GM10847 (cell line): ENCODE measurements around the gene MYH11.

Source experiments
- POLR2A ChIP-seq: IDR thresholded peaks from 2 replicates; pipeline ENCODE4 v1.6.1; 2011; ENCODE audit not compliant: insufficient read length; ENCODE audit errors: extremely low read depth

Gene MYH11

DNA sequence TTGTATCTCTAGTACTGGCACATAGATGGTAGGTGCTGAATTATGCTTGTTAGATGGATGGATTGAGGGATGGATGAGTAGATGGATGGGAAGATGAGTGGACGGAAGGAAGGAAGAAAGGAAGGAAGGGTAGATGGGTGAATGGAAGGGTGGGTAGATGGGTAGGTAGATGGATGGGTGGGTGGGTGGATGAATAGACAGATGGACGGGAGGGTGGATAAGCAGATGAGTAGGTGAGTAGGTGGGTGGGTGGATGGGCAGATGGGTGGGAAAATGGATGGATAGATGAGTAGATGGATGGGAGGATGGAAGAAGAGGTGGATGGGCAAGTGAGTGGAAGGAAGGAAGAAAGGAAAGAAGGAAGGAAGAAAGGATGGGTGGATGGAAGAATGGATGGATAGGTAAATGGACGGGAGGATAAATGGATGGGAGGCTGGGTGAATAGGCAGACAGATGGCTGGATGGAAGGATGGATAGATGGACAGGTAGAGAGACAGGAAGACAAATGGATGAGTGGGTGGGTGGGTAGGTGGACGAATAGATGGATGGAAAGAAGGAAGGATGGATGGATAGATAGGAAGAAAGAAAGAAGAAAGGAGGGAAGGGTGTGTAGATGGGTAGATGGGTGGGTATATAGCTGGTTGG is 56.9 kb downstream of the MYH11 start:
- no peak for TF ChIP-seq POLR2A

DNA sequence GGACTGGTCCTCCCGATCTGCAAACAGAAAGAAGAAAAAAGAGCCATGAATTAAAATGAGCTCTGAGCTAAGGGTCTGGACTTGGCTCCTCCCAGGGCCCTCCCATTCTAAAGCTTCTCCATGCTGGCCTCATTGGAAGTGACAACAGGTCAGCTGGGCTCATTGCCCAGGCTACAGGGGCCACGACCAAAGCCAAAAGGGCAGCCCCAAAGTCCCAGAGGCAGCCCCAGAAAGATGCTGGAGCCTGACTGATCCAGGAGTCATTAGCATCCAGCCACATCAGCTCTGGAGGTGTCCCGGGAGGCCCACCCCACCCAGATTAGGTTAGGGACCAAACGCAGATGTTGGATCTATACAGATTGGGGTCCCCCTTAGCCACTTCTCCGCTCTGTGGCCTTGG is 58.2 kb downstream of the MYH11 start:
- TF ChIP-seq POLR2A = no peak

DNA sequence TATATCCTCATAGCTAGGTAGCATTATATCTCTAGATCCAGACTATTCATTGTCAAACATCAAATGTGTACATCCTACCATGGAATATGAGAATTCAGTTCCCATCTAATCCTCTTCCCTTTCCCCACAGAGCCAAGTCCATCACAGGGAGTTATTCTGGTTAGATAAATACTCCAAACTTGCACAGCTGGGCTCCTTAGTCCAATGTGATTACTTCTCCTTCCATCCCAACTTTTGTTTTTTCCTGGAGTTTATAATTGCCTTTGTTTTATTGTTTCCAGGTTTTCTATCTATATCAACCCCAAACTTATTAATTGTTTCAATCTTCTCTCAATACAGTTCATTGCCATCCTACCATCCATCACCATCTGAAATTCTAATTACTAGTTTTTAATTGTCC is 59.9 kb downstream of the MYH11 start:
- TF ChIP-seq POLR2A = no peak

DNA sequence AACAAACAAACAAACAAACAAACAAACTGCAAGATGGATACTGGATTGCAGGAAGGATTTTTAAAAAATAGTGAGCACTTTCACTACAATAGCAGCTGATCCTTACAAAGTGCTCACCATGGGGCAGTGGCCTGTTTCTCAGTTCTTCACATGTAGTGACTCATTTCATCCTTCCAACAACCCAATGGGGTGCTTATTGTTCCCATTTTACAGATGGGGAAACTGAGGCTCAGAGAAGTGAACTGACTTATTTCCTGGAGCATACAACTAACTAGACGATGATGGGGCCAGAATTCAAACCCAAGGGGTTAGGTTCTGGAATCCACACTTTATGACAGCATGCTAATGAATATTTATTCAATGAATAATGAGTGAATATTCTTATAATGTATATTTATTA is 61.2 kb downstream of the MYH11 start:
- no peak for TF ChIP-seq POLR2A

DNA sequence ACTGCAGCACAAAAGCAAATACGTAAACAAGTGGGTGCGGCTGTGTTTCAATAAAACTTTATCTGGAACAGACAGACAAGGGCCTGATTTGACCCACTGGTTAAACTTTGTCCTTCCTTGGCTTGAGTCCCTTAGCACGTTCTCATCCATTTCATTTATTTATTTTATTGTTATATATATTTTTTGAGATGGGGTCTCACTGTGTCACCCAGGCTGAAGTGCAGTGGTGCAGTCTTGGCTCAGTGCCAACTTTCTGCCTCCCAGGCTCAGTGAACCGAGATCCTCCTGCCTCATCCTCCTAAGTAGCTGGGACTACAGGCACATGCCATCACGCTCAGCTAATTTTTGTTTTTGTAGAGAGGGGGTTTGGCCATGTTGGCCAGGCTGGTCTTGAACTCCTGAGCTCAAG is 64.3 kb downstream of the MYH11 start:
- TF ChIP-seq POLR2A = no peak

DNA sequence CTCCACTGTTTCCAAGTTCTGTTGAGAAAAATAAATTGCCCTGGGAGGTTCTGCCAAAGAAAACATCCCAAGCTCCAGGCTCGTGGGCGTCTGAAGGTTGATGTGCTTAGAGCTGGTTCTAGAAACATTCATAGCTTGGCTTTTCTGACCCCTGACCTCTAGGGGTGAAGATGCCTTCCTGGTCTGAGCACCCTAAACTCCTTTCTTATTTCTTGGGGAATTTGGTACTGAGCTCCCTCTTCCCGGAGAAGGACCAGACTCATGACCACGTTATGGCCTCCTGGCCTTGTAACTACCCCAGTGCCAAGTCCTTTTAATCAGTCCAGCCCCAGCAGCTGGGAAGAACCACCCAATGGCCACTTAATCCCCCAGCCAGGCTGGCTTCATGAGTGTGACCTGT is 66.4 kb downstream of the MYH11 start:
- no peak for TF ChIP-seq POLR2A

DNA sequence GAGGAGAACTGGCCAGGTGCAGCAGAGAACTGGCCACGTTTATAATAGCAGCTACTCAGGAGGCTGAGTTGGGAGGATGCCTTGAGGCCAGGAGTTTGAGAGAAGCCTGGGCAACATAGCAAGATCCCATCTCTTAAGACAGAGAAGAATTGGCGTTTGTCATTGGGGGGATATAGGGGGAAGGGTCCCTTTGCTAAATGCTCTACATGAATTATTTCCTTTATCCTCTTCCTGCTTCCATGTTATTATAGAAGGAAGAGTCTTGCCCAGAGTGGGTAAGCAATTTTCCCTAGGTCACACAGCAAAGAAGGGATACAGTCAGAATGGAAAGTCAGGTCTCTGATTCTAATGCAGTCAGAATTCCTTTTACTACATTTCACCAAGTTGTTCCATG is 68.0 kb downstream of the MYH11 start:
- TF ChIP-seq POLR2A = no peak

DNA sequence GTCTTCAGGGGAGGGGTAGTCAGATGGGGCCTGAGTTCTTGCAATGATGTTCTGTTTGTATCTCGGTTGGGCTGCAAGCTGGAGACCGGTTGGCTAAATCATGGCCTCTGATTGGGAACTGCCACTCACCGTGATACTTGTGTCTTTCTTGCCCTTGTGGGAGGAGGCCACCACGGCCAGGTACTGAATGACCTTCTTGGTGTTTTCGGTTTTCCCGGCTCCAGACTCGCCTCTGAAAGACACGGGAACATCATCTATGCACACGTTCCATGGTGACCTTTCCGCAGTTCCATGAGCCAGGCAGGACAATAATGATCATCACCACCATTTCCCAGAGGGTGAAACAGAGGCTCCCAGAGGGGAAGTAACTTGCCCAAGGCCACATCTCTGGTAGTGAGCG is 70.3 kb downstream of the MYH11 start:
- no peak for TF ChIP-seq POLR2A

DNA sequence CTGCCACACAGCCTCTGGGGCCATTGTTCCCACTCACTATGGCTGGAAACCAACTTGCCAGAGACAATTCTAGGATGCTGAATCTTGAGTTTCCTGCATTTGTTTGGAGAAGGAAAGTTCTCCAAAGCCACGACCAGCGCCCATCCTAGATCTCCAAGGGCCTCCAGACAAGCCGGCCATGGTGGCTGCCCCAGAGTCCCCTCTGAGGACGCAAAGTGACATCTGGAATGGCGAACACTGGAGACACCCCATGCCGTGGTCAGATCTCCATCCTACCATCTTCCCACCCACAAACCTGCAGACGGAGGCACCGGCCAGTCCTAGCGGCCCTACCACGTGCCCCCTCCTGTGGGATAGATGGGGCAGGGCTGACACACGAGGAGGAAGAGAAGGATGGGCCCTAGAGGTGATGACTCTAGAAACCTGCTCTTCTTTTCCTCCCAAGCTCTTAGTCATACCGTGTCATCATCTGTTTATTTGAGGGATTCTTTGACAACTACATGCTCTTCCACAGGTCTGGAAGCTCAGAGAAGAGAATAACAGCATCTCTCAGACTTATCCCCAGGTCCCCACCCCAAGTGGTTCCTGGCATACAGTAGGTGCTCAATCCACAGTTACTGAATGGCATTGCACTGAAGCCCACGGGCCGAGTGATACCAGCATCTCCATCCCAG is 71.3 kb downstream of the MYH11 start:
- TF ChIP-seq POLR2A = no peak

DNA sequence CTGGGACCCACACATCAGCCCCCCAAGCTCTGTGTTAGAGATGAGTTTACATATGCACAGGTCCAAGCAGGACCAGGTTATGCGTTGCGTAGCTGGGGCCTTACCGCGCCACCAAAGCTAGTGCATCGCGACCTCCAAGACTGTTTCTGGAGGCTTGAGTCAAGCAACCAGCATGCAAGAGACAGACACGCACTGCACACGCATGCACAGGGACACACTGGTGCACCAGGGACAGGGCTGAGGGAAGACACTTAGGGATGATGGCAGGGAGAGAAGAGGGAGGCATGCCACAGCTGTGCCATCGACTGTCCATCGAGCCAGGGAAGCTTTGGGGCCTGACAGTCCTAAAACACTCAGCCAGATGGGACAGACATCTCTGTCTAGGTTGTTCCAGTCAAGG is 72.8 kb downstream of the MYH11 start:
- TF ChIP-seq POLR2A = no peak

DNA sequence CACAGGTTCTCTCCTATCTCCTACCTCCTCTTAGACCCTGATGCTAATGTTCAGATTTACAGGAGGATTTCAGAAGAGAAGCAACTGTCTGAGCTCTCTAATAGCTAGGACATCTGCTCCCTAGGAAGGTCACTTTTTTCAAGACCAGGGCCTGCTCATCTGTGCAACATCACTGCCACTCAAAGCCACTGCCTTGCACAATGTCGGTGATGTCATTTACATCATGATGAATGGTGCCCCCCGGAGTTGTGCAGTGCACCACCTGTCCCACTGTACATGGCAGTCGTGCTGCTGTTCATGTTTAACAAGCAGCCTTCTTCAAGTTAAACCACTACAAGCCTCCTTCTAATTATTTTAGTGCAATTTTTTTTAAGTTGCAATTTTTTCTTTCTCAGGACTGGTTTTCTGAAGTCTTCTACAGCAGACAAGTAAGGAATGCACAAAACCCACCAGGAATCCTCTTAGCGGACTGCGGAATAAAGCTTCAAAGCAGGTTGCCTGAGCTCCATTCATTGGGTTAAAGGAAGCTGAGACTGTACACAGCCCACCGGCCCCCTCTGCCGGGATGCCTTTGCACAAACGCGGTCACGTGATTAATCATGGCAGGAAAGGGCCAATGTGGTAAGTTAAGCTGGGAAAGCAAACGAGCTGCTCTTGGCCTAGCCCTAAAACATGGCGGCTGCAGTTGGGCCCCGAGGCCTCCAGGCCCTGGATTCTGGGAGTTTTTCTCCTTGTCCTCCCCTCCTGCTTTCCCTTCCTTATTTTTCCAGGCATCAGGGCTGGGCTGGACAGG is 74.1 kb downstream of the MYH11 start:
- TF ChIP-seq POLR2A = no peak

DNA sequence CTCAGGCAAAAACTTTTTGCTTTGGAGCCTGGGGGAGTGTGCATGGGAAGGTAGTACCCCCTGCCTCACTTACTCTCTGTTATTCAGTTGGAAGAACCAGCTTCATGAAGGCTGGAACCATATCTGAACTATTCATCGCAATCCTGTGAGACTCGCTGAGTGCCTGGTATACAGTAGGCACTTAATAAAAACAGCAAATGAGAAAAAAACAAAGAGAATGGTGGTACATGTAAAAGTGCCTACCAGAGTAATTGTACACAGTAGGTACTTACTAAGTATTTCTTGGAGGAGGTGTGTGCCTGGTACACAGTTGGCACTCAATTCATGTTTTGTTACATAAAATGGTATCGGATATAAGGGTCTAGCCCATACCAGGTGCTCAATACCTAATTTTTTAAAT is 75.2 kb downstream of the MYH11 start:
- TF ChIP-seq POLR2A = no peak

DNA sequence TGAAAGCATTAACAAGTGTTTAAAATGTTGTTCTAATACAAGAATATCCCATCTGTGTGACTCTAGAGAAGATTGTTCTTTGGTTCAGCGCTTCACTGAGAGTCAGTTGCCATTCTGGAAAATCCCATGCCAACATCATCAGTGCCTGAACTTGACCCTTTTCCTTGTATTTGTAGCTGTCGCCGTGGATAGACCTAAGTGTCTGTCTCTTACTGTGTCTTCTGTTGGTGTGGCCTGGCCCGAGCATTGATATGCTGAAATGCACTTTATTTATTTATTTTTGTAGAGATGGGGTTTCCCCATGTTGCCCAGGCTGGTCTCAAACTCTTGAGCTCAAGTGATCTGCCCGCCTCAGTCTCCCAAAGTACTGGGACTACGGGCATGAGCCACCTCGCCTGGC is 76.0 kb downstream of the MYH11 start:
- TF ChIP-seq POLR2A = no peak

DNA sequence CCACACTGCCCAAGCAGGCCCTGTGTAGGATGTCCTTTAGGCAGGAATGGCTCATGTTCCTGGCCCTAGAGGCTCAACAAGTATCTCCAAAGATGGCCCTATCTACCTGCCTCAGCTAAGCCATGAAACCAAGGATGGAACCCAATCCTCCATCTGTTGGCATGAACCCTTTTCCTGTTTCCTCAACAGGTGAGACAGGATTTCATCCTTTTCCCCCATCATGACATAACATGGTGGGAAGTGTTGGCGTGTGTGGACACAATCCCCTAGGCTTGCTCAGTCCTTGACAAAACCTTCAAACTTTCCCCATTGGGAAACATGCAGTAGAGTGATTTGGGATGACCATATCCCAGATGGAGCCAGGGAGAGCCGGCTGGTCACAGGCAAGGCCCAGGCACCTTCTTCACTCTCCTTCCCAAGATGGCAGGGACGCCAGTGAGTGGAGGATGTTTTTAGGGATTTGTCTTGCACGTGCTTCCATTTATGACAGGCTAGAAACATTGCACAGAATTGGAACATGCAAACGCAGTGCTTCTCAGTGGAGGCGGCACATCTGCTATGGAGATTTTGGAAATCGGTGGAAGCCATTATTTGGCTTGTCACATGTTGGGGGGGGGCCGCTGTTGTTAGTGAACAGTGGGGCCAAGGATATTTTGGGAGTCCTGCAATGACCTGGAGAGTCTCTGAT is 77.0 kb downstream of the MYH11 start:
- TF ChIP-seq POLR2A = no peak

DNA sequence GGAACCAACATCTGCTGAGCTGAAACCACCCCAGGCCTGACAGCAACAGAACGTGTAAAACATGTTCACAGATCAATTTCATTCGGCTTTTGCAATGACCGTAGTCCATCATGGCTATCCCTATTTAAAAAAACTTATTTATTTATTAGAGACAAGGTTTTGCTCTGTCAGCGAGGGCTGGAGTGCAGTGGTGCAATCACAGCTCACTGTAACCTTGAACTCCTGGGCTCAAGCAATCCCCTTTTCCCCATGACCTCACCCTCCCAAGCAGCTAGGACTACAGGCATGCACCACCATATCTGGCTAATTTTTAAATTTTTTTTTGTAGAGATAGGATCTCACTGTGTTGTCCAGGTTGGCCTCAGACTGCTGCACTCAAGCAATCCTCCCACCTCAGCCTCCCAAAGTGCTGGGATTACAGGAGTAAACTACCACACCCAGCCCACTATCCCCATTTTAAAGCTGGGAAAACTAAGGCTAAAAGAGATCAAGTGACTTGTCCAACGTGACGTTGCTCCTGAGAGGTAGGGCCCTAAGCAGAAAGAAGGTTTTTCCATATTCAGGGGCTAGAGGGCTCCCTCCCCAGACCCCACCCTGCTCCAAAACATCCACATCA is 77.7 kb downstream of the MYH11 start:
- no peak for TF ChIP-seq POLR2A
